Retinal pigment epithelial cell (primary cell): ENCODE measurements around the gene KRTAP20-1.

Experiments
- DNase-seq: peaks from one replicate; pipeline ENCODE4 v3.0.0-alpha.2; 2010; ENCODE audit warnings: low read depth
- H3K4me3 ChIP-seq: 2 replicates; pipeline ENCODE4 v1.5.1; 2011; ENCODE audit warnings: mild to moderate bottlenecking, low read length, control low read depth, moderate library complexity
- CTCF ChIP-seq: conservative IDR thresholded peaks from 2 replicates; pipeline ENCODE4 v1.5.1; 2011; ENCODE audit warnings: low read depth, low read length, control low read depth, inconsistent platforms

Gene KRTAP20-1

DNA sequence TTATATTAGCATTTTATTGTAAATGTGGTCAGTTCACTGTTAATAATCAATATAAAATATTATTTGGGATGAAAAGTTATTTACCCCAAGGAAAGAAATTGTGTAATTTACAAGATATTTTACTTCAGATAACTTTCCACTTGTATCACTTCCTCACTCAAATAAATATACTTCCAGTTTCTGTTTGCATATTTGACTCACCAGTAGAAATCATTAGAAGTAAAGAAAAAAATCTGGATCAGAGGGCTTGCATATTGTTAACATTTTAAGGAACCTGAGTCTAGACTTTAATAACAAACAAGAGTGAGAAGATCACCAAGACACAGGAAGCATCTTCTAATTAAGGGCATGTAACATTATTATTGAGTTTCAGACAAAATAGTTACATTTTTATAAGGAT, 3.9 kb downstream of the KRTAP20-1 start:
- no peak overlapping the region for H3K4me3 ChIP-seq
- TF ChIP-seq CTCF = no peak
- no peak for DNase-seq

GRCh38 chr21:30620522-30620921, 4.3 kb downstream of the KRTAP20-1 start, which contains the start of gene KRTAP20-4:
TSS of gene KRTAP20-4 (plus strand) at chr21:30620627.
- no peak for DNase-seq
- no peak for TF ChIP-seq CTCF

DNA sequence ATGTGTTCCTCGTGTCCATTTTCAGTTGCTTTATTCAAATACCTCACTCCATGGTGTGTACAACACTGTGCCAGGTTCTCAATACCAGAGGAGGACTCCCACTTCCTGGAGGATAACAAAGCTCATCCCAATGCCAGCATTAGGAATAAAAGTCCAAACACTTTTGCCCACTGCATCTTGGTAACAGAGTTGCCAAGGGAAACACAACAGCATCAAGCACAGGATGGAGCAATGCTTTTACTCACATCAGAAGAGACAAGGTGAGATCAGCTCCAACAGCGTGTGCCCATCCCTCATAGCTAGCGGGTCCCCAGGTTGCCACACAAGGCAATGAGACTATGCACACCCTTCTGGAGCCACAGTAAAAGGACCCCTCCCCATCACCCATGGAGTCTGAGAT, 7.1 kb downstream of the KRTAP20-1 start:
- no peak overlapping the region for H3K4me3 ChIP-seq
- TF ChIP-seq CTCF = no peak
- no peak for DNase-seq

More at GRCh38 chr21:30620522-30620921, 4.3 kb downstream of the KRTAP20-1 start, which contains the start of gene KRTAP20-4:
- no peak within 1 kb of the TSS for H3K4me3 ChIP-seq

DNA sequence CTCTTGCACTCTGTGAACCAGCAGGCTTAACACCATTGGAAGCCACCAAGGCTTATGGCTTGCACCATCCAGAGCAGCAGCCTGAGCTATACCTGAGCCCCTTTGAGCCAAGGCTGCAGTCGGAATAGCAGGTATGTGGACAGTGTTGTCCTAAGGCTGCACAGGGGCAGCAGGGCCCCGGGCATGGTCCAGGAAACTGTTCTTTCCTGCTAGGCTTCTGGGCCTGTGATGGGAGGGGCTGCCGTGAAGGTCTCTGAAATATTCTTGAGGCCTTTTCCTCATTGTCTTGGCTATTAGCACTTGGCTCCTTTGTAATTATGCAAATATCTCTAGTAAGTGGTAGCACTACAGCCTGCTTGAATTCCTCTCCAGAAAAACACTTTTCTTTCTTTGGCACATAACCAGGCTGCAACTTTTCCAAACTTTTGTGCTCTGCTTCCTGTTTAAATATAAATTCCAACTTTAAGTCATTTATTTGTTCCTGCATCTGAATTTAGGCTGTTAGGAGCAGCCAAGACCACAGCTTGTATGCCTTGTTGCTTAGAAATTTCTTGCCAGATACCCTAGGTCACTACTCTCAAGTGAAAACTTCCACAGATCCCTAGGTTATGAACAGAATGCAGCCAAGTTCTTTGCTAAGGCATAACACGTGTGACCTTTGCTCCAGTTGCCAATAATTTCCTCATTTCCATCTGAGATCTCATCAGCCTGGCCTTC, 9.4 kb downstream of the KRTAP20-1 start:
- TF ChIP-seq CTCF = no peak
- no peak for DNase-seq
- H3K4me3 ChIP-seq = no peak overlapping the region

GRCh38 chr21:30628109-30628508, 11.9 kb downstream of the KRTAP20-1 start:
- no peak overlapping the region for H3K4me3 ChIP-seq
- DNase-seq = no peak
- TF ChIP-seq CTCF = no peak

- no peak overlapping the region for H3K4me3 ChIP-seq
- DNase-seq = no peak
- no peak for TF ChIP-seq CTCF
Measured at GRCh38 chr21:30629200-30629599, 13.0 kb downstream of the KRTAP20-1 start.

DNA sequence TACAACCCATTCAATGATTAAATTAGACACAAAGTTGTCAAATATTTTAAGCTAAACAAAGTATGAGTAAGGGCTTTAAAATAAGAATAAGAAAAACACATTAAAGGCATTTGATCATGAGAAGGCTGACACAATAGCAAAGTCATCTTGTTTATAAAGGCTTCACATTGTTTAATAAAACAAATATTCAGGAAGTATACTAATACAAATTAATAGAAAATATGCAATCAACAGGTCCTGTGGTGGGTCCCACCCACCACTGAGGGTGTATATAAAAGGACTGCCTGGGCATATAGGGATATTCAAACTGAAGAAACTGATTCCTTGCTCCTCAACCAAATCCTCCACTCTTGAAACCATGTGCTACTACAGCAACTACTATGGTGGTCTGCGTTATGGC, 18.7 kb downstream of the KRTAP20-1 start, which contains the start of gene KRTAP20-2:
KRTAP20-2 (plus strand) TSS at position 301 of the 400 bp plus-strand sequence; CDS start at position 359, 58 bp downstream.
- no peak for TF ChIP-seq CTCF
- H3K4me3 ChIP-seq = no peak within 1 kb of the TSS
- no peak for DNase-seq
